H9 (cell line): ENCODE results near the gene MSANTD2. TPM values are rescaled to one million over a fixed set of nuclear protein-coding genes. Genes with fewer than 3 reads are reported as not detected.

ENCODE experiments used
- DNase-seq: peaks from one replicate; pipeline ENCODE4 v3.0.0-alpha.2; 2017
- H2AFZ ChIP-seq: one replicate; pipeline ENCODE4 v1.6.1; 2013; ENCODE audit warnings: mild to moderate bottlenecking, low read length, control low read depth, moderate library complexity
- H2AK5ac ChIP-seq: 2 replicates; pipeline ENCODE4 v1.6.1; 2013; ENCODE audit warnings: low read length, control low read depth, mixed read lengths; ENCODE audit not compliant: insufficient read length
- H2BK120ac ChIP-seq: one replicate; pipeline ENCODE4 v1.6.1; 2013; ENCODE audit warnings: low read depth, mild to moderate bottlenecking, low read length, control low read depth, inconsistent platforms; ENCODE audit not compliant: poor library complexity, severe bottlenecking
- H2BK12ac ChIP-seq: 2 replicates; pipeline ENCODE4 v1.6.1; 2013; ENCODE audit warnings: low read length, control low read depth, mixed read lengths, low read depth; ENCODE audit not compliant: insufficient read length
- H2BK15ac ChIP-seq: 2 replicates; pipeline ENCODE4 v1.6.1; 2013; ENCODE audit warnings: low read depth, low read length, control low read depth
- H2BK20ac ChIP-seq: one replicate; pipeline ENCODE4 v1.6.1; 2013; ENCODE audit warnings: low read depth, mild to moderate bottlenecking, low read length, control low read depth, inconsistent platforms; ENCODE audit not compliant: poor library complexity, severe bottlenecking
- H2BK5ac ChIP-seq: 2 replicates; pipeline ENCODE4 v1.6.1; 2013; ENCODE audit warnings: low read length, control low read depth, mixed read lengths; ENCODE audit not compliant: insufficient read length
- H3K14ac ChIP-seq: 2 replicates; pipeline ENCODE4 v1.6.1; 2013; ENCODE audit warnings: low read length, control low read depth; ENCODE audit not compliant: insufficient read depth
- H3K18ac ChIP-seq: 2 replicates; pipeline ENCODE4 v1.6.1; 2013; ENCODE audit warnings: low read depth, mild to moderate bottlenecking, mixed read lengths, low read length, control low read depth; ENCODE audit not compliant: insufficient read length
- H3K23ac ChIP-seq: 2 replicates; pipeline ENCODE4 v1.6.1; 2013; ENCODE audit warnings: low read length, control low read depth, mixed read lengths, low read depth; ENCODE audit not compliant: insufficient read length
- H3K23me2 ChIP-seq: 2 replicates; pipeline ENCODE4 v1.6.1; 2013; ENCODE audit warnings: low read depth, mild to moderate bottlenecking, mixed read lengths, low read length, control low read depth; ENCODE audit not compliant: insufficient read length, poor library complexity, severe bottlenecking
- H3K27ac ChIP-seq: 2 replicates; pipeline ENCODE4 v1.5.1; 2013; ENCODE audit warnings: low read length, control low read depth, mixed read lengths, low read depth; ENCODE audit not compliant: insufficient read length
- H3K27me3 ChIP-seq: 2 replicates; pipeline ENCODE4 v1.6.1; 2013; ENCODE audit warnings: low read length, control low read depth, inconsistent platforms; ENCODE audit not compliant: insufficient read depth
- H3K4ac ChIP-seq: 2 replicates; pipeline ENCODE4 v1.6.1; 2013; ENCODE audit warnings: low read depth, mild to moderate bottlenecking, control low read depth, inconsistent platforms, low read length, moderate library complexity
- H3K4me1 ChIP-seq: 2 replicates; pipeline ENCODE4 v1.6.1; 2013; ENCODE audit warnings: low read length, control low read depth, inconsistent platforms; ENCODE audit not compliant: insufficient read depth
- H3K4me2 ChIP-seq: 2 replicates; pipeline ENCODE4 v1.6.1; 2013; ENCODE audit warnings: low read length, control low read depth, mixed read lengths; ENCODE audit not compliant: insufficient read length, insufficient read depth
- H3K56ac ChIP-seq: 2 replicates; pipeline ENCODE4 v1.6.1; 2013; ENCODE audit warnings: low read depth, mild to moderate bottlenecking, mixed read lengths, low read length, control low read depth; ENCODE audit not compliant: insufficient read length
- H3K79me1 ChIP-seq: 2 replicates; pipeline ENCODE4 v1.6.1; 2013; ENCODE audit warnings: low read depth, mild to moderate bottlenecking, moderate library complexity, low read length, control low read depth, inconsistent platforms; ENCODE audit not compliant: insufficient read depth, poor library complexity, severe bottlenecking
- H3K79me2 ChIP-seq: 2 replicates; pipeline ENCODE4 v1.6.1; 2013; ENCODE audit warnings: low read length, control low read depth, inconsistent platforms; ENCODE audit not compliant: insufficient read depth
- H3K9ac ChIP-seq: 2 replicates; pipeline ENCODE4 v1.6.1; 2013; ENCODE audit warnings: low read length, control low read depth, mixed read lengths; ENCODE audit not compliant: insufficient read length; ENCODE audit errors: extremely low read depth
- H3K9me3 ChIP-seq: one replicate; pipeline ENCODE4 v1.6.1; 2013; ENCODE audit warnings: low read depth, low read length, inconsistent platforms; ENCODE audit not compliant: control insufficient read depth
- H3T11ph ChIP-seq: one replicate; pipeline ENCODE4 v1.6.1; 2013; ENCODE audit warnings: mild to moderate bottlenecking, low read length, control low read depth, inconsistent platforms
- H4K20me1 ChIP-seq: one replicate; pipeline ENCODE4 v1.6.1; 2013; ENCODE audit not compliant: control insufficient read depth, insufficient read length, insufficient read depth
- H4K5ac ChIP-seq: 2 replicates; pipeline ENCODE4 v1.6.1; 2013; ENCODE audit warnings: low read depth, mild to moderate bottlenecking, mixed read lengths, low read length, control low read depth; ENCODE audit not compliant: insufficient read length
- H4K8ac ChIP-seq: replicated peaks from 2 replicates; pipeline ENCODE4 v1.6.1; 2013; ENCODE audit warnings: low read length, control low read depth, mixed read lengths, low read depth; ENCODE audit not compliant: insufficient read length
- H4K91ac ChIP-seq: 2 replicates; pipeline ENCODE4 v1.6.1; 2013; ENCODE audit warnings: low read depth, mild to moderate bottlenecking, moderate library complexity, mixed read lengths, low read length, control low read depth; ENCODE audit not compliant: insufficient read length
- H3K27ac Mint-ChIP-seq, 3 experiments: 2 replicates in 2 of 3; 3 replicates in 1 of 3; pipeline ENCODE4 v1.8.0; 2020 to 2021; ENCODE audit warnings: mixed read lengths in 3 of 3, mild to moderate bottlenecking in 1 of 3, moderate library complexity in 1 of 3
- H3K27me3 Mint-ChIP-seq: 2 replicates; pipeline ENCODE4 v1.8.0; 2021; ENCODE audit warnings: low read depth, mild to moderate bottlenecking, moderate library complexity, mixed read lengths
- H3K36me3 Mint-ChIP-seq, 3 experiments: 2 replicates in 2 of 3; 3 replicates in 1 of 3; pipeline ENCODE4 v1.8.0; 2020 to 2021; ENCODE audit warnings: low read depth in 3 of 3, mixed read lengths in 3 of 3; ENCODE audit not compliant: insufficient read depth in 1 of 3
- H3K4me1 Mint-ChIP-seq, 2 experiments: 2 replicates each; pipeline ENCODE4 v1.8.0; 2020; ENCODE audit warnings: mixed read lengths in 2 of 2
- H3K4me3 Mint-ChIP-seq, 2 experiments: 2 replicates in 1 of 2; 3 replicates in 1 of 2; pipeline ENCODE4 v1.8.0; 2020 to 2021; ENCODE audit warnings: mild to moderate bottlenecking in 2 of 2, mixed read lengths in 2 of 2, moderate library complexity in 1 of 2
- H3K9me3 Mint-ChIP-seq, 2 experiments: 2 replicates in 1 of 2; 3 replicates in 1 of 2; pipeline ENCODE4 v1.8.0; 2020; ENCODE audit warnings: mild to moderate bottlenecking in 2 of 2, mixed read lengths in 2 of 2, moderate library complexity in 1 of 2
- WGBS: extraction: QIAGEN DNeasy Blood & Tissue Kit; methylation state at CpG from one replicate; pipeline ENCODE4 v1.1.7; 2013; ENCODE audit warnings: missing lambda C conversion rate, low lambda C conversion rate, mixed read lengths; ENCODE audit not compliant: insufficient read length; ENCODE audit errors: extremely low coverage; 5-methylcytosine and 5-hydroxymethylcytosine counted together
- total RNA-seq: library from RNA; stranded (reverse); gene quantifications from 2 replicates; pipeline ENCODE4 v1.2.1, GENCODE V29; 2021
- TF ChIP-seq, protein P1 (sequence below): fragments of 200-600 bp; sonication (generic); conservative IDR thresholded peaks from 3 replicates; pipeline ENCODE4 v1.8.0; 2021; ENCODE audit warnings: antibody characterized with exemption, mild to moderate bottlenecking

Gene MSANTD2
- total RNA-seq, 1 experiment from 2014 or later = 18.1 TPM

DNA sequence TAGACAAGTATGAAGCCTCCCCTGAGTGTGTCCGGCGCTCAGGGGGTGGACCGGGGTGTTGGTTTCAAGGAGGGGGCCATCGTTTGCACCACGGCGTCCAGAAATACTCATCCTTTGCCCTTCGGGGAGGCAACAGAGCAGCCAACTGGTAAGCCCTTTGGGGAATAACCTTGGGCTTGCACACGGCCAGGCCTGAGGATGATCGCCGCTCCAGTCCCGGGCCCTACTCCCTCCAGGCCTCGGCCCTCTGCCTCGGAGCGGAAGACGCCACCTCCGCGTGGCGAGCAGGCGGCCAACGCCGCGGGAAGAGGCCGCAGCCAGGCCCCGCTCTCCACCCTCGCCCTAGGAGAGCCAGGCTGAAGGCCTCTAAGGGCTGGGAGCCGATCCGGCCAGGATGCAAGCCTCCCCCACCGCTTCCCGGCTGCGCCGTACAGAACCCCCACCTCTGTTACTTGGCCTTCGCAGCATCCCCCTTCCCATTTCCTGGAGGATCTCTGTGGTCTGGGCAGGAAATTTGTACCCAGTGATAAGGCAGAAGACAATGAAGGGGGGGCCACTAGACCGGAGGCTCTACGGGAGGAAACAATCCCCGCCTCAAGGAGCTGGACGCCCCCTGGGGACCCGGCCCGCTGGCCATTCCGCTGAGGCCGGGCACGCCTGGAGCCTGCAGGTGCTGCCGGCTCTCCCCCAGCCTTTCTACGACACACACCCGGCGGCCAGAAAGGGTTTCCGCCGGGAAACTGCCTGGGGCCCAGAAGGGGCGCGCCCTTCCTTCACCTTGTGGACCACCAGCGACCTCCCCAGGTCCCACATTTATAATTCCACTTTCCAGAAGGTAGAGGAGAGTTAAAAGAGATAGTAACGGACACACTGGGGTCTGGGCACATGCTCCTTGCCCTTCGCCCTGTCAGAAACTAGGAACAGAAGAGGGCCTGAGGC, 40.7 kb downstream of the MSANTD2 start:
- Histone ChIP-seq H4K5ac (no peak overlapping the region), H2AK5ac (no peak overlapping the region), H2AFZ (no peak overlapping the region), H3K27me3 (peaks cover 66% of the 10 kb centered on the region), H3K18ac (no peak overlapping the region), H3K56ac (no peak overlapping the region), H3K9me3 (no peaks in the 10 kb centered on the region), H2BK20ac (no peak overlapping the region), H2BK5ac (no peak overlapping the region), H4K91ac (no peak overlapping the region), H3K4ac (no peak overlapping the region), H2BK120ac (no peak overlapping the region), H3T11ph (no peak overlapping the region), H3K14ac (no peak overlapping the region), H3K79me2 (no peaks in the 10 kb centered on the region), H3K27ac (no peak overlapping the region), H3K4me1 (no peaks in the 10 kb centered on the region), H4K20me1 (no peaks in the 10 kb centered on the region), H3K9ac (no peak overlapping the region), H3K23ac (no peak overlapping the region), H3K23me2 (peaks cover 24% of the 10 kb centered on the region), H2BK15ac (no peak overlapping the region), H3K4me2 (peak overlapping the region; percentile 49), H3K79me1 (no peaks in the 10 kb centered on the region), H2BK12ac (no peak overlapping the region), H4K8ac (no peak overlapping the region)
- Mint-ChIP-seq H3K4me1 (peaks cover 41 to 60% of the 10 kb centered on the region in 2 experiments), H3K4me3 (peak overlapping the region; percentile 65 to 81), H3K36me3 (no peaks in the 10 kb centered on the region), H3K27ac (no peak overlapping the region), H3K27me3 (peaks cover 72% of the 10 kb centered on the region), H3K9me3 (peaks cover 0 to 9% of the 10 kb centered on the region in 2 experiments; a peak in 2 of 5 replicates)
- WGBS = no CpG with 5 or more reads among the region's 52 CpGs
- peak; percentile 49 for DNase-seq
- TF ChIP-seq, protein P1, sequence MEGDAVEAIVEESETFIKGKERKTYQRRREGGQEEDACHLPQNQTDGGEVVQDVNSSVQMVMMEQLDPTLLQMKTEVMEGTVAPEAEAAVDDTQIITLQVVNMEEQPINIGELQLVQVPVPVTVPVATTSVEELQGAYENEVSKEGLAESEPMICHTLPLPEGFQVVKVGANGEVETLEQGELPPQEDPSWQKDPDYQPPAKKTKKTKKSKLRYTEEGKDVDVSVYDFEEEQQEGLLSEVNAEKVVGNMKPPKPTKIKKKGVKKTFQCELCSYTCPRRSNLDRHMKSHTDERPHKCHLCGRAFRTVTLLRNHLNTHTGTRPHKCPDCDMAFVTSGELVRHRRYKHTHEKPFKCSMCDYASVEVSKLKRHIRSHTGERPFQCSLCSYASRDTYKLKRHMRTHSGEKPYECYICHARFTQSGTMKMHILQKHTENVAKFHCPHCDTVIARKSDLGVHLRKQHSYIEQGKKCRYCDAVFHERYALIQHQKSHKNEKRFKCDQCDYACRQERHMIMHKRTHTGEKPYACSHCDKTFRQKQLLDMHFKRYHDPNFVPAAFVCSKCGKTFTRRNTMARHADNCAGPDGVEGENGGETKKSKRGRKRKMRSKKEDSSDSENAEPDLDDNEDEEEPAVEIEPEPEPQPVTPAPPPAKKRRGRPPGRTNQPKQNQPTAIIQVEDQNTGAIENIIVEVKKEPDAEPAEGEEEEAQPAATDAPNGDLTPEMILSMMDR = no peak
